HepG2 (cell line): Measurements from ENCODE around the gene EGFR. TPM values are rescaled to one million over a fixed set of nuclear protein-coding genes. Genes with fewer than 3 reads are reported as not detected.

ENCODE experiments used
- BATF2 ChIP-seq: sonication (generic); formaldehyde crosslinking; IDR thresholded peaks from 2 replicates; pipeline ENCODE4 v1.8.0; 2022; ENCODE audit warnings: mild to moderate bottlenecking, missing genetic modification reagents, moderate library complexity
- GTF3A ChIP-seq: sonication (generic); formaldehyde crosslinking; conservative IDR thresholded peaks from 2 replicates; pipeline ENCODE4 v1.4.0; 2020; ENCODE audit warnings: mild to moderate bottlenecking, missing genetic modification reagents
- IKZF5 ChIP-seq: IDR thresholded peaks from 2 replicates; pipeline ENCODE4 v1.6.1; 2018; ENCODE audit warnings: missing genetic modification reagents, mild to moderate bottlenecking, missing compliant biosample characterization
- ISX ChIP-seq: sonication (generic); formaldehyde crosslinking; conservative IDR thresholded peaks from 2 replicates; pipeline ENCODE4 v1.5.0; 2020; ENCODE audit warnings: missing genetic modification reagents
- JDP2 ChIP-seq: sonication (generic); formaldehyde crosslinking; IDR thresholded peaks from 2 replicates; pipeline ENCODE4 v1.8.1; 2022; ENCODE audit warnings: missing genetic modification reagents, borderline replicate concordance
- MBD4 ChIP-seq: IDR thresholded peaks from 2 replicates; pipeline ENCODE4 v1.6.1; 2012; ENCODE audit warnings: low read length, inconsistent platforms, borderline replicate concordance
- RFXAP ChIP-seq: sonication (generic); formaldehyde crosslinking; IDR thresholded peaks from 2 replicates; pipeline ENCODE4 v1.4.0; 2020; ENCODE audit warnings: missing genetic modification reagents, borderline replicate concordance
- RNF2 ChIP-seq: fragments of 450-650 bp; conservative IDR thresholded peaks from 2 replicates; pipeline ENCODE4 v1.6.1; 2016; ENCODE audit warnings: low read depth
- SIX1 ChIP-seq: sonication (generic); formaldehyde crosslinking; IDR thresholded peaks from 2 replicates; pipeline ENCODE4 v1.4.0; 2020; ENCODE audit warnings: missing genetic modification reagents, borderline replicate concordance
- SMC3 ChIP-seq: IDR thresholded peaks from 2 replicates; pipeline ENCODE4 v1.6.1; 2011; ENCODE audit warnings: low read length, improper control_type of control experiment
- SRY ChIP-seq: sonication (generic); formaldehyde crosslinking; IDR thresholded peaks from 2 replicates; pipeline ENCODE4 v1.8.0; 2022; ENCODE audit warnings: mild to moderate bottlenecking, missing genetic modification reagents
- ZBED4 ChIP-seq: sonication (generic); formaldehyde crosslinking; IDR thresholded peaks from 2 replicates; pipeline ENCODE4 v1.4.0; 2020; ENCODE audit warnings: missing genetic modification reagents, borderline replicate concordance
- ZNF263 ChIP-seq: sonication (generic); formaldehyde crosslinking; IDR thresholded peaks from 2 replicates; pipeline ENCODE4 v1.4.0; 2020; ENCODE audit warnings: missing genetic modification reagents
- ZNF407 ChIP-seq: sonication (generic); formaldehyde crosslinking; IDR thresholded peaks from one replicate; pipeline ENCODE4 v1.5.1; 2020; ENCODE audit warnings: mild to moderate bottlenecking, missing genetic modification reagents; ENCODE audit errors: not compliant biosample characterization
- polyA plus RNA-seq, 8 experiments: library from polyadenylated mRNA; depleted of rRNA in 3 of 8; stranded (reverse) in 7 of 8; unstranded in 1 of 8; fragments of >200 nt; fragmentation: Illumina TruSeq in 4 of 8; extraction: Trizol in 4 of 8; gene quantifications; 2 replicates each; pipeline versions ENCODE4 v1.2.1 to v1.2.3, GENCODE V29; 2011 to 2016; ENCODE audit warnings: low read depth in 4 of 8, missing spikeins in 1 of 8, mixed read lengths in 1 of 8; ENCODE audit not compliant: insufficient read depth in 1 of 8
- total RNA-seq, 5 experiments: library from RNA; depleted of rRNA; stranded (reverse); fragments of >200 nt; fragmentation: Illumina TruSeq; extraction: Trizol; gene quantifications; 2 replicates each; pipeline ENCODE4 v1.2.3, GENCODE V29; 2016; ENCODE audit warnings: low read depth in 1 of 5

EGFR gene
- total and polyA plus RNA-seq, 2 of the 13 experiments (the other 11 are each of a cell fraction or from before 2014, with no cell fraction given) = 7.0 to 10.0 TPM

GRCh38 chr7:55078465-55079372, 59.9 kb downstream of the EGFR start (continued):
- TF ChIP-seq ZBED4 (CRISPR knock-in tag) (no peak), RNF2 (0 out of 2 replicates have a peak, but pooled peaks have one; percentile 32), RFXAP (peak; percentile 77; the same call in 1 of the 2 replicates), SRY (CRISPR knock-in tag) (0 out of 2 replicates have a peak, but pooled peaks have one; percentile 40), IKZF5 (0 out of 2 replicates have a peak, but pooled peaks have one; percentile 14), ZNF263 (CRISPR knock-in tag) (peak; percentile 70), SIX1 (peak; percentile 25; the same call in 1 of the 2 replicates), SMC3 (no peak), ZNF407 (peak; percentile 39), BATF2 (CRISPR knock-in tag) (no peak), JDP2 (CRISPR knock-in tag) (no peak), GTF3A (CRISPR knock-in tag) (peak; percentile 54; the same call in 1 of the 2 replicates), MBD4 (no peak), ISX (CRISPR knock-in tag) (no peak)
